SHP77 (cell line): ENCODE measurements around the gene STX1A.
A peak's percentile ranks its signal among the peaks of the same experiment; 100 is the strongest.

Source experiments
- DNase-seq, 2 experiments: peaks; one replicate each; lab custom pipeline; 2025; lab: John Stamatoyannopoulos, UW

Gene STX1A

GRCh38 chr7:73706126-73707044 is 13.1 kb downstream of the STX1A start:
- no peak for DNase-seq

GRCh38 chr7:73705551-73705920 is 13.9 kb downstream of the STX1A start:
- DNase-seq = no peak

GRCh38 chr7:73704640-73705550 is 14.6 kb downstream of the STX1A start:
- DNase-seq = no peak

GRCh38 chr7:73703757-73704639 is 15.5 kb downstream of the STX1A start:
- DNase-seq = peak in 1 of 2 experiments; percentile 22

GRCh38 chr7:73703225-73703624 is 16.2 kb downstream of the STX1A start:
- DNase-seq = no peak

GRCh38 chr7:73702665-73703064 is 16.8 kb downstream of the STX1A start:
- no peak for DNase-seq

GRCh38 chr7:73702226-73702625 is 17.2 kb downstream of the STX1A start:
- DNase-seq = no peak

GRCh38 chr7:73701357-73701995 is 18.0 kb downstream of the STX1A start:
- peak; percentile 40 to 61 for DNase-seq

GRCh38 chr7:73700581-73701134 is 18.8 kb downstream of the STX1A start:
- DNase-seq = no peak

GRCh38 chr7:73700069-73700423 is 19.4 kb downstream of the STX1A start:
- DNase-seq = no peak

GRCh38 chr7:73699370-73700068 is 19.9 kb downstream of the STX1A start:
- no peak for DNase-seq

- no peak for DNase-seq
These were observed 21.1 kb downstream of the STX1A start for GRCh38 chr7:73698410-73698809.

- DNase-seq = no peak
These were observed 23.1 kb downstream of the STX1A start for GRCh38 chr7:73696372-73696771.

- DNase-seq = no peak
These were observed 28.8 kb downstream of the STX1A start for GRCh38 chr7:73690646-73691045.

- DNase-seq = no peak
These were observed 31.2 kb downstream of the STX1A start for GRCh38 chr7:73688288-73688687.

- DNase-seq = no peak
These were observed 34.2 kb downstream of the STX1A start for GRCh38 chr7:73685311-73685710.

- DNase-seq = no peak
These were observed 35.4 kb downstream of the STX1A start for GRCh38 chr7:73683788-73684693.

GRCh38 chr7:73683056-73683787 is 36.2 kb downstream of the STX1A start, which contains the start of the genes BUD23 and DNAJC30:
Gene BUD23 (plus strand): TSS chr7:73683597. CDS start chr7:73683626, 29 bp downstream.
Gene DNAJC30 (minus strand): TSS chr7:73683453. CDS start chr7:73683423, 30 bp downstream.
- peak; percentile 93 to 96 for DNase-seq

GRCh38 chr7:73682745-73683055 is 36.8 kb downstream of the STX1A start:
- DNase-seq = no peak
